ENCODE results near the gene DPP6.
A peak's percentile ranks its signal among the peaks of the same experiment; 100 is the strongest.

DNA sequence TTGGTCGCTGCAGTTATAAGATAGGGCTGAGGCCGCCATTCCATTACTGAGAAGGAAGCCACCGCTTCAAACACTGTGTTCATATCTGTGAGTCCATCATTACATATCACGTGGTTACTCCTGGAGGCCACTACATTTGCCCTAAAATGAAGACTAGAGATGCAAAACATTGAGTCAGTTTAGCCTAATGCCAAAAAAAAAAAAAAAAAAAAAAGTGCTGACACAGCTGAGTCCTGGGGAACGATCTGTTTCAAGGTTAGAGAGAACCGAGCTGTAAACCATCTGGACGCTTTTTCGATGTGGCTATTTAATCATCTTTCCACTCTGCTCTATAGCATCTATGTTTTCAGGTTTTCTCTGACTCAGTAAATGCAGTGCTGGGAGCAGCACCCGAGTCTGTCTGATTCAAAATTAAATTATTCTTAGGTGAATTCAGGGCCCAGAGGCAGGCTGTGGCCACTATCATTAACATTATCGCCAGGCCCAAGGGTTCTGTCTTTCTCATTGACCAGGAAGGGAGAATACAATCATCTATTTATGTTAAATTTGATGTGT, 501.6 kb downstream of the DPP6 start:
- TF ChIP-seq NRF1 (conservative IDR thresholded peaks at IDR 0.05 in 1 of 2, IDR thresholded peaks at IDR 0.05 in 1 of 2) = no peak
- TF ChIP-seq TCF7 (IDR thresholded peaks at IDR 0.05; ENCODE audit: borderline replicate concordance) = no peak
- TF ChIP-seq SMARCE1 (IDR thresholded peaks at IDR 0.05) = no peak
- TF ChIP-seq, protein P1, sequence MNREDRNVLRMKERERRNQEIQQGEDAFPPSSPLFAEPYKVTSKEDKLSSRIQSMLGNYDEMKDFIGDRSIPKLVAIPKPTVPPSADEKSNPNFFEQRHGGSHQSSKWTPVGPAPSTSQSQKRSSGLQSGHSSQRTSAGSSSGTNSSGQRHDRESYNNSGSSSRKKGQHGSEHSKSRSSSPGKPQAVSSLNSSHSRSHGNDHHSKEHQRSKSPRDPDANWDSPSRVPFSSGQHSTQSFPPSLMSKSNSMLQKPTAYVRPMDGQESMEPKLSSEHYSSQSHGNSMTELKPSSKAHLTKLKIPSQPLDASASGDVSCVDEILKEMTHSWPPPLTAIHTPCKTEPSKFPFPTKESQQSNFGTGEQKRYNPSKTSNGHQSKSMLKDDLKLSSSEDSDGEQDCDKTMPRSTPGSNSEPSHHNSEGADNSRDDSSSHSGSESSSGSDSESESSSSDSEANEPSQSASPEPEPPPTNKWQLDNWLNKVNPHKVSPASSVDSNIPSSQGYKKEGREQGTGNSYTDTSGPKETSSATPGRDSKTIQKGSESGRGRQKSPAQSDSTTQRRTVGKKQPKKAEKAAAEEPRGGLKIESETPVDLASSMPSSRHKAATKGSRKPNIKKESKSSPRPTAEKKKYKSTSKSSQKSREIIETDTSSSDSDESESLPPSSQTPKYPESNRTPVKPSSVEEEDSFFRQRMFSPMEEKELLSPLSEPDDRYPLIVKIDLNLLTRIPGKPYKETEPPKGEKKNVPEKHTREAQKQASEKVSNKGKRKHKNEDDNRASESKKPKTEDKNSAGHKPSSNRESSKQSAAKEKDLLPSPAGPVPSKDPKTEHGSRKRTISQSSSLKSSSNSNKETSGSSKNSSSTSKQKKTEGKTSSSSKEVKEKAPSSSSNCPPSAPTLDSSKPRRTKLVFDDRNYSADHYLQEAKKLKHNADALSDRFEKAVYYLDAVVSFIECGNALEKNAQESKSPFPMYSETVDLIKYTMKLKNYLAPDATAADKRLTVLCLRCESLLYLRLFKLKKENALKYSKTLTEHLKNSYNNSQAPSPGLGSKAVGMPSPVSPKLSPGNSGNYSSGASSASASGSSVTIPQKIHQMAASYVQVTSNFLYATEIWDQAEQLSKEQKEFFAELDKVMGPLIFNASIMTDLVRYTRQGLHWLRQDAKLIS (CRISPR knock-in tag; IDR thresholded peaks at IDR 0.05) = no peak
- TF ChIP-seq NCOA2 (IDR thresholded peaks at IDR 0.05; ENCODE audit: partially characterized antibody in 2 of 2) = no peak
- peak; percentile 60; the same call in 1 of the 2 replicates for TF ChIP-seq RAD51 (IDR thresholded peaks at IDR 0.05; ENCODE audit: borderline replicate concordance, low read depth)
- no peak for TF ChIP-seq TAF1 (IDR thresholded peaks at IDR 0.05; ENCODE audit: control insufficient read depth, extremely low read depth, insufficient read depth, low read length, severe bottlenecking)
- no peak for TF ChIP-seq RBBP5 (IDR thresholded peaks at IDR 0.05; ENCODE audit: borderline replicate concordance, insufficient read depth, low read length, poor library complexity, severe bottlenecking)
- no peak for TF ChIP-seq KLF10 (CRISPR knock-in tag; IDR thresholded peaks at IDR 0.05)
- TF ChIP-seq, protein P2, sequence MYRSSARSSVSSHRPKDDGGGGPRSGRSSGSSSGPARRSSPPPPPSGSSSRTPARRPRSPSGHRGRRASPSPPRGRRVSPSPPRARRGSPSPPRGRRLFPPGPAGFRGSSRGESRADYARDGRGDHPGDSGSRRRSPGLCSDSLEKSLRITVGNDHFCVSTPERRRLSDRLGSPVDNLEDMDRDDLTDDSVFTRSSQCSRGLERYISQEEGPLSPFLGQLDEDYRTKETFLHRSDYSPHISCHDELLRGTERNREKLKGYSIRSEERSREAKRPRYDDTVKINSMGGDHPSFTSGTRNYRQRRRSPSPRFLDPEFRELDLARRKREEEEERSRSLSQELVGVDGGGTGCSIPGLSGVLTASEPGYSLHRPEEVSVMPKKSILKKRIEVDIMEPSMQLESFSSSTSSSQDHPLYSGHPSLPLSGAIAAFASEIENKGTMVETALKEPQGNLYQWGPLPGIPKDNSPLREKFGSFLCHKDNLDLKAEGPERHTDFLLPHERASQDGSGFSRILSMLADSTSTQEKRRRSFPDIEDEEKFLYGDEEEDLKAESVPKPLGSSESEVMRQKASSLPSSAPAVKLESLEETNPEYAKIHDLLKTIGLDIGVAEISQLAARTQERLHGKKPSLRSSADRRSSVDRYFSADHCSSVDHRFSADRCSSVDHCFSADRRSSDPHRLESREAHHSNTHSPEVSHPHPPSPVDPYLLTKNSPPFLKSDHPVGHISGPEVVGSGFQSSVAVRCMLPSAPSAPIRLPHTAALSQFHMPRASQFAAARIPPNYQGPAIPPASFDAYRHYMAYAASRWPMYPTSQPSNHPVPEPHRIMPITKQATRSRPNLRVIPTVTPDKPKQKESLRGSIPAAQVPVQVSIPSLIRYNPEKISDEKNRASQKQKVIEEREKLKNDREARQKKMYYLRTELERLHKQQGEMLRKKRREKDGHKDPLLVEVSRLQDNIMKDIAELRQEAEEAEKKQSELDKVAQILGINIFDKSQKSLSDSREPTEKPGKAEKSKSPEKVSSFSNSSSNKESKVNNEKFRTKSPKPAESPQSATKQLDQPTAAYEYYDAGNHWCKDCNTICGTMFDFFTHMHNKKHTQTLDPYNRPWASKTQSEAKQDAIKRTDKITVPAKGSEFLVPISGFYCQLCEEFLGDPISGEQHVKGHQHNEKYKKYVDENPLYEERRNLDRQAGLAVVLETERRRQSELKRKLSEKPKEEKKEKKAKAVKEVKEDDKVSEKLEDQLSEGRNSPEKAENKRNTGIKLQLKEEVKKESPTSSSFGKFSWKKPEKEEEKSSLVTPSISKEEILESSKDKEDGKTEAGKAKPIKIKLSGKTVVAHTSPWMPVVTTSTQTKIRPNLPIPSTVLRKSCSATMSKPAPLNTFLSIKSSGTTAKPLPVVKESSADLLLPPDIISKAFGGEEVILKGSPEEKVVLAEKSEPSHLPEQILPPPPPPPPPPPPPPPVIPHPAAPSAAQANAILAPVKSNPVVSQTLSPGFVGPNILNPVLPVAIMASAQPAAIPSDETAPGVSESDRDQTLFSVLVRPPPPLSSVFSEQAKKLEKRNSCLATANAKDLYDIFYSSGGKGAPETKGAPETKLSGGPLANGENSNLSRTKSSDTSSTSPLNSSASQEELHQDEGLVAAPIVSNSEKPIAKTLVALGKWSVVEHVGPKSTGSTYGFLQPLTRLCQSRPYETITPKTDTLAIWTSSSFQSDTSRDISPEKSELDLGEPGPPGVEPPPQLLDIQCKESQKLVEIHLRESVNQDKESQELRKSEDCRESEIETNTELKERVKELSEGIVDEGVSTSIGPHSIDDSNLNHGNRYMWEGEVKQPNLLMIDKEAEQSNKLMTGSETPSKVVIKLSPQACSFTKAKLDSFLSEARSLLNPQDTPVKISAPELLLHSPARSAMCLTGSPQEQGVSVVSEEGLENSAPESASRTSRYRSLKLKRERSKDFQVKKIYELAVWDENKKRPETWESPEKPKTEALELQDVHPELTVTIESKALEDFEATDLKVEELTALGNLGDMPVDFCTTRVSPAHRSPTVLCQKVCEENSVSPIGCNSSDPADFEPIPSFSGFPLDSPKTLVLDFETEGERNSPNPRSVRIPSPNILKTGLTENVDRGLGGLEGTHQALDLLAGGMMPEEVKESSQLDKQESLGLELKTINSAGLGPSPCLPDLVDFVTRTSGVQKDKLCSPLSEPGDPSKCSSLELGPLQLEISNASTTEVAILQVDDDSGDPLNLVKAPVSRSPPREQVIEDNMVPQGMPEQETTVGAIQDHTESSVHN (IDR thresholded peaks at IDR 0.05; ENCODE audit: borderline replicate concordance in 1 of 2, low read depth in 1 of 2) = no peak
- TF ChIP-seq, protein P3, sequence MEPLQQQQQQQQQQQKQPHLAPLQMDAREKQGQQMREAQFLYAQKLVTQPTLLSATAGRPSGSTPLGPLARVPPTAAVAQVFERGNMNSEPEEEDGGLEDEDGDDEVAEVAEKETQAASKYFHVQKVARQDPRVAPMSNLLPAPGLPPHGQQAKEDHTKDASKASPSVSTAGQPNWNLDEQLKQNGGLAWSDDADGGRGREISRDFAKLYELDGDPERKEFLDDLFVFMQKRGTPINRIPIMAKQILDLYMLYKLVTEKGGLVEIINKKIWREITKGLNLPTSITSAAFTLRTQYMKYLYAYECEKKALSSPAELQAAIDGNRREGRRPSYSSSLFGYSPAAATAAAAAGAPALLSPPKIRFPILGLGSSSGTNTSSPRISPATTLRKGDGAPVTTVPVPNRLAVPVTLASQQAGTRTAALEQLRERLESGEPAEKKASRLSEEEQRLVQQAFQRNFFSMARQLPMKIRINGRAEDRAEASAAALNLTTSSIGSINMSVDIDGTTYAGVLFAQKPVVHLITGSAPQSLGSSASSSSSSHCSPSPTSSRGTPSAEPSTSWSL (CRISPR knock-in tag; IDR thresholded peaks at IDR 0.05; ENCODE audit: borderline replicate concordance) = no peak
- TF ChIP-seq, protein P4, sequence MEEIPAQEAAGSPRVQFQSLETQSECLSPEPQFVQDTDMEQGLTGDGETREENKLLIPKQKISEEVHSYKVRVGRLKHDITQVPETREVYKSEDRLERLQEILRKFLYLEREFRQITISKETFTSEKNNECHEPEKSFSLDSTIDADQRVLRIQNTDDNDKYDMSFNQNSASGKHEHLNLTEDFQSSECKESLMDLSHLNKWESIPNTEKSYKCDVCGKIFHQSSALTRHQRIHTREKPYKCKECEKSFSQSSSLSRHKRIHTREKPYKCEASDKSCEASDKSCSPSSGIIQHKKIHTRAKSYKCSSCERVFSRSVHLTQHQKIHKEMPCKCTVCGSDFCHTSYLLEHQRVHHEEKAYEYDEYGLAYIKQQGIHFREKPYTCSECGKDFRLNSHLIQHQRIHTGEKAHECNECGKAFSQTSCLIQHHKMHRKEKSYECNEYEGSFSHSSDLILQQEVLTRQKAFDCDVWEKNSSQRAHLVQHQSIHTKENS (CRISPR knock-in tag; IDR thresholded peaks at IDR 0.05) = no peak
- TF ChIP-seq, protein P5, sequence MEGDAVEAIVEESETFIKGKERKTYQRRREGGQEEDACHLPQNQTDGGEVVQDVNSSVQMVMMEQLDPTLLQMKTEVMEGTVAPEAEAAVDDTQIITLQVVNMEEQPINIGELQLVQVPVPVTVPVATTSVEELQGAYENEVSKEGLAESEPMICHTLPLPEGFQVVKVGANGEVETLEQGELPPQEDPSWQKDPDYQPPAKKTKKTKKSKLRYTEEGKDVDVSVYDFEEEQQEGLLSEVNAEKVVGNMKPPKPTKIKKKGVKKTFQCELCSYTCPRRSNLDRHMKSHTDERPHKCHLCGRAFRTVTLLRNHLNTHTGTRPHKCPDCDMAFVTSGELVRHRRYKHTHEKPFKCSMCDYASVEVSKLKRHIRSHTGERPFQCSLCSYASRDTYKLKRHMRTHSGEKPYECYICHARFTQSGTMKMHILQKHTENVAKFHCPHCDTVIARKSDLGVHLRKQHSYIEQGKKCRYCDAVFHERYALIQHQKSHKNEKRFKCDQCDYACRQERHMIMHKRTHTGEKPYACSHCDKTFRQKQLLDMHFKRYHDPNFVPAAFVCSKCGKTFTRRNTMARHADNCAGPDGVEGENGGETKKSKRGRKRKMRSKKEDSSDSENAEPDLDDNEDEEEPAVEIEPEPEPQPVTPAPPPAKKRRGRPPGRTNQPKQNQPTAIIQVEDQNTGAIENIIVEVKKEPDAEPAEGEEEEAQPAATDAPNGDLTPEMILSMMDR (IDR thresholded peaks at IDR 0.05 in 2 of 3, conservative IDR thresholded peaks at IDR 0.05 in 1 of 3; ENCODE audit: insufficient read depth in 2 of 3, low read depth in 1 of 3, low read length in 3 of 3) = no peak
- TF ChIP-seq CBFA2T2 (conservative IDR thresholded peaks at IDR 0.05) = no peak
